ENCODE data around the gene IFNL1. TPM values are rescaled to one million over a fixed set of nuclear protein-coding genes. Genes with fewer than 3 reads are reported as not detected.
"Not testable (repeated sequence)": the region's sequence is repeated elsewhere in the genome, so short reads cannot be mapped to it uniquely, and the experiment has no call there.

The IFNL1 gene
- total RNA-seq, 2 experiments from 2014 or later: 0.91 to 1.0 TPM

DNA sequence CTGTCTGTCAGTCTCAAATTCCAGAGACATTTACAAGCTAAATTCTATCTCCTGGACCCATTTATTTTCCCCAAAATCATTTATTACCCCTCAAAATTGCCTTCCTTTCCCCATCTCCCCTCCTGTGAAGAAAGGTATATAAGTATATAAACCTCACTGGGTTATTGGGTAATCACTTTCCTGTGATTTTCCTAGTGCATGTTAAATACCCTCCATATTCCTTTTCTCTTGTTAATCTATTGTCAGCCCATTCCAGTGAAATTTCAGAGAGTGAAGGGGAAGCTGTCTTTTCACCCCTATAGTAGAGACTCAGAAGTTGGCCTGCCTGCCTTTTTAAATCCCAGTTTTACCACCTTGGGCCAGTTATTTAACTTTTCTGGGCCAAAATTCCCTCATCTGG is 9.9 kb downstream of the IFNL1 start:
- no peak for DNase-seq
- CTCF ChIA-PET: no interaction called here
- peaks cover 4% of the 10 kb centered on the region for H3K4me1 Mint-ChIP-seq (ENCODE audit: low read depth)
- no peaks in the 10 kb centered on the region for H3K9me3 Mint-ChIP-seq
- H3K4me3 Mint-ChIP-seq: no peak overlapping the region
- intact Hi-C loops (cut with micrococcal nuclease): no loop called here
- no peaks in the 10 kb centered on the region for H3K27me3 Mint-ChIP-seq (ENCODE audit: low read depth)
- H3K27ac Mint-ChIP-seq: no peak overlapping the region
- H3K36me3 Mint-ChIP-seq (ENCODE audit: low read depth): peaks cover 8% of the 10 kb centered on the region

DNA sequence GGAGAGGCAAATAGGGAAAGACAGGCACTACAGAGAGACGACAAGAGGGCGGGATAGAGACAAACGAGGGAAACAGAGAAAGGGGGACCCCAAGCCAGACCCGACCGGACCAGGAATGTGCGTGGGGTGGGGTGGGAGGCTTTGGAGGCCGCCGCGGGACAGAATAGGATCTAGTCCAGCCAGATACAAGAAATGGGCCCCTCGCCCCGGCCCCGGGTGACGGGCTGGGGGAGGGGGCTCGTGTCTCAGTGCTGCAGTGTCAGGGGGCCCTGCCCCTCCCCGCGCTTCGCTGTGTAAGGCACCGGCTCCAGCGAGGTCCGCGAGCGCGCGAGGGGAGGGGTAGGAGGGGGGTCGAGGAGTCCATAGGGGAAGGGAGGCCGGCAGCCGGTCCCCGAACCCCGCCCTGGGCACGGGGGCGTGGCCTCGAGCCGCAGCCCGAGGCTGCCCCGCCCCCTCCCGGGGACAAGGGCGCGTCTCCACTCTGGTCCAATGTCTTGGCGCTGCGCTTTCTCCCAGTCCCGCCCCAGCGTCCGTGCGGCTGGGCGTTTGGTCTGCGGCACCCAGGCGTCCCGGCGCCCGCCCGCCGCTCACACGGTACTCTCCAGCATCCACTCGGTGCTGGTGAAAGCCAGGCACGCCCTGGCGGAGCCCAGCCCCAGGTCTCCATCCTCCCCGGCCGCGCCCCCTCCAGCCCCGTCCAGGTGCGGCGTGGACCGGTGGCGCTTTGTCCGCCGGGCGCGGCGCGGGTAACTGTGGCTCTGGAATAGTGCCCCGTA is 11.0 kb downstream of the IFNL1 start:
- intact Hi-C loops (cut with micrococcal nuclease): no loop called here
- CTCF ChIA-PET: no interaction called here
- no peak for DNase-seq
- H3K27me3 Mint-ChIP-seq (ENCODE audit: low read depth): no peaks in the 10 kb centered on the region
- peaks cover 10% of the 10 kb centered on the region for H3K36me3 Mint-ChIP-seq (ENCODE audit: low read depth)
- H3K4me3 Mint-ChIP-seq: no peak overlapping the region
- H3K27ac Mint-ChIP-seq: no peak overlapping the region
- no peaks in the 10 kb centered on the region for H3K9me3 Mint-ChIP-seq
- peaks cover 4% of the 10 kb centered on the region for H3K4me1 Mint-ChIP-seq (ENCODE audit: low read depth)

GRCh38 chr19:39307822-39308530 is 11.8 kb downstream of the IFNL1 start:
- no peak overlapping the region for H3K27ac Mint-ChIP-seq
- H3K4me3 Mint-ChIP-seq: no peak overlapping the region
- no peak for DNase-seq
- peaks cover 4% of the 10 kb centered on the region for H3K4me1 Mint-ChIP-seq (ENCODE audit: low read depth)
- H3K27me3 Mint-ChIP-seq (ENCODE audit: low read depth): no peaks in the 10 kb centered on the region
- CTCF ChIA-PET: no interaction called here
- intact Hi-C loops (cut with micrococcal nuclease): no loop called here
- H3K9me3 Mint-ChIP-seq: no peaks in the 10 kb centered on the region
- peaks cover 11% of the 10 kb centered on the region for H3K36me3 Mint-ChIP-seq (ENCODE audit: low read depth)

DNA sequence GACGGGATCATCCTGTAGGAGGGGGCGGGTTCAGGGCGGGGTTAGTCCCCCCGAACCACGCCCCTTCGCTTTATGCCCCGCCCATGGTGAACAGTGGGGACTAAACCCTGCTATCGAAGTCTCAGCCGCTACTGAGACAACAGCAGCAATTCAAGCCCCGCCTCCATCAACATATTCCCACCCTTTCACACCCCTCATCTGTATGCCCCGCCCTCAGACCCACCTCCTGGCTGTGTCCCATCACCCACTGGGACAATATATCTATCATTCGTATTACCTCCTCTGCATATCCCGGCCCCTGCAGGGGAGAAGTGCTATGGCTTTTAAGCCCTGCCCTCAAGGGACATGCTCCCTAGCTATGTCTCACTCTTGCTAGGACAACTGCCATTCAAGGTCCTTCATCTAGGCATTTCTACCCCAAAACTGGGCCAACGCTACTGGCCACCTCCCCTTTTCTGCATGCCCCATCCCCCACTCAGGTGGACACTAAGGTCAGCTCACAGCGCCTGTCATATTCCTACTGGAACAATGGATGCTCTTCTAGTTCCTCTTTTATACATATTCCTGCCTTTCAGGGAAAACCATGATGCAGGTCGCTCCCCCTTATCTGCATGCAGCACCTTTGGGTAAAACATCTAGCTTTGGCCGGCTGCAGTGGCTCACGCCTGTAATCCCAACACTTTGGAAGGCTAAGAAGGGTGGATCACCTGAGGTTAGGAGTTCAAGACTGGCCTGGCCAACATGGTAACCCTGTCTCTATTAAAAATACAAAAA is 12.5 kb downstream of the IFNL1 start:
- H3K4me3 Mint-ChIP-seq: no peak overlapping the region
- CTCF ChIA-PET: no interaction called here
- no peak for DNase-seq

GRCh38 chr19:39309305-39309670 is 13.1 kb downstream of the IFNL1 start:
- H3K27ac Mint-ChIP-seq; DNase-seq; intact Hi-C loops (cut with micrococcal nuclease); CTCF ChIA-PET; H3K27me3 Mint-ChIP-seq (ENCODE audit: low read depth); H3K4me3 Mint-ChIP-seq; H3K4me1 Mint-ChIP-seq (ENCODE audit: low read depth); H3K9me3 Mint-ChIP-seq: not testable (repeated sequence)
- H3K36me3 Mint-ChIP-seq (ENCODE audit: low read depth): peaks cover 16% of the 10 kb centered on the region

More for the DNA sequence above, 12.5 kb downstream of the IFNL1 start:
- Mint-ChIP-seq H3K27ac (no peak overlapping the region), H3K4me1 (ENCODE audit: low read depth) (peaks cover 4% of the 10 kb centered on the region), H3K36me3 (ENCODE audit: low read depth) (peaks cover 15% of the 10 kb centered on the region), H3K9me3 (no peaks in the 10 kb centered on the region), H3K27me3 (ENCODE audit: low read depth) (no peaks in the 10 kb centered on the region)
- intact Hi-C loops (cut with micrococcal nuclease): no loop called here

GRCh38 chr19:39310558-39311311 is 14.5 kb downstream of the IFNL1 start:
- H3K27ac Mint-ChIP-seq: no peak overlapping the region
- H3K27me3 Mint-ChIP-seq (ENCODE audit: low read depth): no peaks in the 10 kb centered on the region
- no peaks in the 10 kb centered on the region for H3K9me3 Mint-ChIP-seq
- peaks cover 16% of the 10 kb centered on the region for H3K36me3 Mint-ChIP-seq (ENCODE audit: low read depth)
- CTCF ChIA-PET: interaction anchor here (0.6 to 0.7 kb wide), 2 partner anchors 16 to 130 kb away, joined by 3 to 6 read pairs; no protein-coding TSS in a partner anchor
- intact Hi-C loops (cut with micrococcal nuclease): no loop called here
- H3K4me1 Mint-ChIP-seq (ENCODE audit: low read depth): peaks cover 4% of the 10 kb centered on the region
- no peak for DNase-seq
- no peak overlapping the region for H3K4me3 Mint-ChIP-seq

DNA sequence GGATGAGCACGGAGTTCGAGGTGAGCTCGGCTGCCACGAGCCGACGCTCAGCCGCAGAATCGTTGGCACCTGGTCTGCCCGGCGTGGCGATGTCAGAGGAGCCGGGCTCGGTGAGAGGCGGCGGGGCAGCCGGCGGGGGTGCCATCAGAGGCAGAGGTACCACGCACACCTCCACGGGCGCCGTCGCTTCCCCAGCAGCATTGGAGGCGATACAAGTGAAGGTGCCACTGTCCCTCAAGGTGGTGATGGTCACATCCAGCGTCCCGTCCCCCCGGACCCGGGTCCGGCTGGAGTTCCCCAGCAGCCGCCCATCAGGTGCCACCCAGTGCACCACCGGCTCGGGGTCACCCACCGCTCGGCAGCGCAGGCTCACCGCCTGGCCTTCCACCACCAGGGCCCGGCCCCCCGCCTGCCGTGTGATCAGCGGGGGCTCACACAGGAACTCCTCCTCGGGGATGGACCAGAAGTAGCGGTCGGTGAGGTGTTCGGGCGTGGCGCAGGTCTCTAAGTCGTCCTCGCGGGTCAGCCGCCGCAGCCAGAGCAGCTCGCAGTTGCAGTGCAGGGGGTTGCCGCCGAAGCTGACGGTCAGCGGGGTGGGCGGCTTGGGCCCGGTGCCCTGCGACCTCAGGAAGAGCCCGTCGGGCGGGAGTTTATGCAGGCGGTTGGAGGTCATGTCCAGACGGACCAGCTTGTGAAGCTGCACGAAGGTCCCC is 18.0 kb downstream of the IFNL1 start:
- H3K4me1 Mint-ChIP-seq (ENCODE audit: low read depth): peaks cover 10% of the 10 kb centered on the region
- H3K27me3 Mint-ChIP-seq (ENCODE audit: low read depth): no peaks in the 10 kb centered on the region
- no peak for DNase-seq
- CTCF ChIA-PET: no interaction called here
- H3K27ac Mint-ChIP-seq: no peak overlapping the region
- H3K36me3 Mint-ChIP-seq (ENCODE audit: low read depth): peaks cover 12% of the 10 kb centered on the region
- intact Hi-C loops (cut with micrococcal nuclease): no loop called here
- no peaks in the 10 kb centered on the region for H3K9me3 Mint-ChIP-seq
- H3K4me3 Mint-ChIP-seq: no peak overlapping the region

GRCh38 chr19:39315933-39316332 is 19.7 kb downstream of the IFNL1 start:
- H3K4me1 Mint-ChIP-seq (ENCODE audit: low read depth): peaks cover 14% of the 10 kb centered on the region
- intact Hi-C loops (cut with micrococcal nuclease): no loop called here
- DNase-seq: no peak
- H3K4me3 Mint-ChIP-seq: no peak overlapping the region
- peaks cover 10% of the 10 kb centered on the region for H3K36me3 Mint-ChIP-seq (ENCODE audit: low read depth)
- H3K27ac Mint-ChIP-seq: no peak overlapping the region
- H3K27me3 Mint-ChIP-seq (ENCODE audit: low read depth): no peaks in the 10 kb centered on the region
- CTCF ChIA-PET: interaction anchor here (0.6 kb wide), 2 partner anchors 233 to 681 kb away, joined by 3 to 4 read pairs; no protein-coding TSS in a partner anchor
- no peaks in the 10 kb centered on the region for H3K9me3 Mint-ChIP-seq

GRCh38 chr19:39316627-39317321 is 20.6 kb downstream of the IFNL1 start:
- peaks cover 20% of the 10 kb centered on the region for H3K4me1 Mint-ChIP-seq (ENCODE audit: low read depth)
- H3K36me3 Mint-ChIP-seq (ENCODE audit: low read depth): peaks cover 8% of the 10 kb centered on the region
- H3K9me3 Mint-ChIP-seq: no peaks in the 10 kb centered on the region
- intact Hi-C loops (cut with micrococcal nuclease): no loop called here
- peak overlapping the region; percentile 32 for H3K27ac Mint-ChIP-seq
- no peak overlapping the region for H3K4me3 Mint-ChIP-seq
- no peaks in the 10 kb centered on the region for H3K27me3 Mint-ChIP-seq (ENCODE audit: low read depth)
- DNase-seq: no peak
- CTCF ChIA-PET: no interaction called here

GRCh38 chr19:39317476-39317875 is 21.3 kb downstream of the IFNL1 start:
- intact Hi-C loops (cut with micrococcal nuclease): no loop called here
- Mint-ChIP-seq H3K36me3 (ENCODE audit: low read depth) (peaks cover 8% of the 10 kb centered on the region), H3K4me1 (ENCODE audit: low read depth) (peaks cover 20% of the 10 kb centered on the region), H3K27me3 (ENCODE audit: low read depth) (no peaks in the 10 kb centered on the region), H3K4me3 (no peak overlapping the region), H3K27ac (no peak overlapping the region), H3K9me3 (no peaks in the 10 kb centered on the region)
- DNase-seq: no peak
- CTCF ChIA-PET: no interaction called here

GRCh38 chr19:39318071-39318470 is 21.9 kb downstream of the IFNL1 start:
- DNase-seq: no peak
- CTCF ChIA-PET: no interaction called here
- peaks cover 6% of the 10 kb centered on the region for H3K36me3 Mint-ChIP-seq (ENCODE audit: low read depth)
- intact Hi-C loops (cut with micrococcal nuclease): no loop called here
- no peak overlapping the region for H3K4me3 Mint-ChIP-seq
- no peaks in the 10 kb centered on the region for H3K9me3 Mint-ChIP-seq
- no peaks in the 10 kb centered on the region for H3K27me3 Mint-ChIP-seq (ENCODE audit: low read depth)
- no peak overlapping the region for H3K27ac Mint-ChIP-seq
- H3K4me1 Mint-ChIP-seq (ENCODE audit: low read depth): peaks cover 23% of the 10 kb centered on the region
